Measurements from ENCODE around the gene CAPZA1.

The CAPZA1 gene

GRCh38 chr1:112678605-112679004 is 59.0 kb downstream of the CAPZA1 start:
- no peak for FAIRE-seq

- FAIRE-seq: no peak
Measured at GRCh38 chr1:112685913-112686312, 66.3 kb downstream of the CAPZA1 start.

- no peak for FAIRE-seq
Measured at GRCh38 chr1:112686417-112686816, 66.8 kb downstream of the CAPZA1 start.

- FAIRE-seq: no peak
Measured at GRCh38 chr1:112686835-112687234, 67.2 kb downstream of the CAPZA1 start.

GRCh38 chr1:112687361-112687760 is 67.7 kb downstream of the CAPZA1 start:
- no peak for FAIRE-seq

GRCh38 chr1:112687785-112688496 is 68.3 kb downstream of the CAPZA1 start:
- no peak for FAIRE-seq

GRCh38 chr1:112688781-112689193 is 69.2 kb downstream of the CAPZA1 start:
- no peak for FAIRE-seq

- no peak for FAIRE-seq
Measured at GRCh38 chr1:112689196-112689841, 69.7 kb downstream of the CAPZA1 start.

GRCh38 chr1:112689842-112690237 is 70.2 kb downstream of the CAPZA1 start:
- no peak for FAIRE-seq

- FAIRE-seq: no peak
Measured at GRCh38 chr1:112692681-112693080, 73.0 kb downstream of the CAPZA1 start.

- FAIRE-seq: no peak
Measured at GRCh38 chr1:112693821-112694220, 74.2 kb downstream of the CAPZA1 start.

GRCh38 chr1:112694363-112694929 is 74.8 kb downstream of the CAPZA1 start:
- FAIRE-seq: no peak

- no peak for FAIRE-seq
Measured at GRCh38 chr1:112695276-112695675, 75.6 kb downstream of the CAPZA1 start.

GRCh38 chr1:112696578-112697314 is 77.1 kb downstream of the CAPZA1 start:
- no peak for FAIRE-seq

GRCh38 chr1:112697781-112698201 is 78.2 kb downstream of the CAPZA1 start:
- no peak for FAIRE-seq

GRCh38 chr1:112698366-112699310 is 79.0 kb downstream of the CAPZA1 start:
- FAIRE-seq: no peak

GRCh38 chr1:112699425-112700144 is 80.0 kb downstream of the CAPZA1 start:
- no peak for FAIRE-seq

- peak; percentile 37 for FAIRE-seq
Measured at GRCh38 chr1:112700290-112701226, 80.9 kb downstream of the CAPZA1 start.

- no peak for FAIRE-seq
Measured at GRCh38 chr1:112701227-112702066, 81.8 kb downstream of the CAPZA1 start.

GRCh38 chr1:112702067-112702395 is 82.4 kb downstream of the CAPZA1 start:
- FAIRE-seq: no peak
